GM19328 (cell line): ENCODE results near the gene GNG3.
"Not testable (repeated sequence)": the region's sequence is repeated elsewhere in the genome, so short reads cannot be mapped to it uniquely, and the experiment has no call there.

Experiments used
- ATAC-seq: cut with Tn5 transposase; IDR thresholded peaks from one replicate; pipeline ENCODE4 v1.9.1; 2021; ENCODE audit warnings: mild to moderate bottlenecking, moderate library complexity; ENCODE audit not compliant: unreplicated experiment

The GNG3 gene

DNA sequence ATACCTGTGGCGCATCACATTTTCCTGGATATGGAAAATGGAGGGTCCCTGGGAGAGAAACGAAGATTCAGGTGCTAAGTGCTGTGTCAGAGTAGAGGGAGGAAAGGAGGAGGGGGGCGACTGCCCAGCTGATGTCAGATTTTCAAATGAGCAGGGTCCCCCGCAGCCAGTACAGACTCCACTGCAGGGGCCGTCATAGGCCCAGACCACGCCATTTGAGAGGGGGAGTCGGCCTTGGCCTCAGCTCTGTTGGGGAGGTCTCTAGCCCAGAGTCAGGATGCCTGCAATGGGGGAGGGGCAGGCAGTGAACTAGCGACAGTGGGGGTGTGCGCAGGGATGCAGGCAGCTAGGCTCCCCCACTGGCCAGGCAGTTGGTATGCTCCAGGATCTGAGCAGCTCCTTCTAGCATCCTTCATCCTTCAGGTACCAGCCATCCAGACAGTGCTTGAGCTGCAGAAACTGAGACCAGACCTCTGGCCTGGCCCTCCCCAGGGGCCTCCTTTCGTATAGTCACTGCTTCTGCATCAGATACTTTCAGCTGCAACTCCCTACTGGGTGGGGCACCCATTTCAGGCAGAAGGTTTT lies at the start of gene GNG3, which contains the start of gene BSCL2:
GNG3 (plus strand) TSS at position 400 of the 585 bp plus-strand sequence. CDS start 620 bp downstream, outside the sequence.
BSCL2 (minus strand) TSS at position 148 of the 585 bp plus-strand sequence. CDS start 229 bp downstream, outside the sequence.
- no peak for ATAC-seq

DNA sequence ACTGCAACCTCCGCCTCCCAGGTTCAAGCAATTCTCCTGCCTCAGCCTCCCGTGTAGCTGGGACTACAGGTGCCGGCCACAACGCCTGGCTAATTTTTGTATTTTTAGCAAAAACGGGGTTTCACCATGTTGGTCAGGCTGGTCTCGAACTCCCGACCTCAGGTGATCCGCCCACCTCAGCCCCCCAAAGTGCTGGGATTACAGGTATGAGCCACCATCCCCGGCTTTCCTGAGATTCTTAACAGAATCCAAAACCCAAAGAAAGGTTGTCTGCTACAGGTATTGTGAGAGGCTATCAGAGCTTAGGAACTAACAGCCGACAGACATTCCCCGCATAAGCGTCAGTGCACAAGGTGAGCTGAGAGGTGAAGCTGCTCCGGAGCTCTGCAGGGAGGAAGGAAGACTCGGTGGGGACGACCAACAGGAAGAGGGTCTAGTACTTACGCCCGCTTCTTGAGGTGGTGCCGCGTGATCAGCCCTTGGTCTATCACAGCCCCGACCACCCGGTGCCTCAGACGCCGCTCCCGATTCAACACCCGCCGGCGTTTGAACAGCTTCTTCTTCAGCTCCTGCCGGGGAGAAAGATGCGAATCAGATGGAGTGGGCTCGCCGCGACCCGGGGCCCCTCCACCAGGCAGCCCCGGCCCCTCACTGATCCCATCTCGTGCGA lies 42.9 kb upstream of the GNG3 start:
- peak; percentile 33 for ATAC-seq

DNA sequence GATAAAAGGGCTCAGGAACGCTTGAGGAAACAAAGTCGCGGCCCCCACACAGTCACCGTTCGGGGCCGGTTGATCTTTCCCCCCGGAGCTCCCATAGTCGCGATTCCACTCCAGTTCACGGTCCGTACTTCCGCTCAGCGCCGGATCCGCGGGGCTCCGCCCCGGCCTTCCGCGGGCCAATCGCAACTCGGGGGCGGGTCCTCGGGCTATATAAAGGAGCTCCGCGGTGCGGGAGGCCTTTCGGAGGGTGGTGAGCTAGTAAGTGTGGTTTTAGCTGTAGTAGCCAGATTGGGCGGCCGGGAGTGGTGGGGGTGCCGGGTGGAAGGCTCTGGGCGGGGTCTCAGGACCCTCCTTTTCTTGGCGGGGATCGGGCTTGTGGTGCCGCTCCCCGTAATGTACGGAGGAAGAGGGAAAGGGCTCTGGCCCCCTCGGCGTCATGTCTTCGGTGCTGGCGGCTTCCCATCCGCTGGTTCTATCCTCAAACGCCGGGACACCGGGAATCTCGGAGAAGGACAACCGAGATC lies 42.3 kb upstream of the GNG3 start, which contains the start of the genes C11orf98 and CSKMT:
C11orf98 (minus strand) TSS at position 136 of the 524 bp plus-strand sequence; CDS start at position 95, 41 bp downstream.
CSKMT (plus strand) TSS at position 238 of the 524 bp plus-strand sequence. CDS start 568 bp downstream, outside the sequence.
- ATAC-seq, result peak; percentile 87

DNA sequence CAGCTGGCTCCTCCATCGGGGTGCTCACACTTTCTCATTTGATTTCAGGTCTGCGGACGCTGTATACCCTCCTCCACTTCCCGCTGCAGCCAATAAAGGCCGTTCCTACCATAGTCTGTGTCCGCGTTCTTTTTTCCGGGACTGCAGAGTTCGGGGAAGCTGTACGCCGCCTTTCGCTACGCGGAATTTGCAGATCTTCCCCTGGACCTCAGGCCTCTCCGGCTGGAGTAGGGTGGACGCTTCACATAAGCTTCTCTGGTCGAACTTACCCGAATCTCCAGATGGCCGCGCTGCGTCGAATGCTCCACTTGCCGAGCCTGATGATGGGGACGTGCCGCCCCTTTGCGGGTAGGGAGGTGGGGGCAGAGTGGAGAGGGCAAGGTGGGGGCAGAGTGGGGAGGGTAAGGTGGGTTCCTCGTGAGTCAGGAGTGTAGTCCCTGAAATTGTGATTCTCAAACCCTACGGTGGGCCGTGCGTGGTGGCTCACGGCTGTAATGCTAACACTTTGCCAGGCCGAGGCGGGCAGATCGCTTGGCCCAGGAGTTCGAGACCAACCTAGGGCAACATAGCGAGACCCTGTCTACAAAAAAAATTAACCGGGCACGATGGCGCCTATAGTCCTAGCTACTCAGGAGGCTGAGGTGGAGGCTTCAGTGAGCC lies 41.7 kb upstream of the GNG3 start:
- ATAC-seq, result no peak

DNA sequence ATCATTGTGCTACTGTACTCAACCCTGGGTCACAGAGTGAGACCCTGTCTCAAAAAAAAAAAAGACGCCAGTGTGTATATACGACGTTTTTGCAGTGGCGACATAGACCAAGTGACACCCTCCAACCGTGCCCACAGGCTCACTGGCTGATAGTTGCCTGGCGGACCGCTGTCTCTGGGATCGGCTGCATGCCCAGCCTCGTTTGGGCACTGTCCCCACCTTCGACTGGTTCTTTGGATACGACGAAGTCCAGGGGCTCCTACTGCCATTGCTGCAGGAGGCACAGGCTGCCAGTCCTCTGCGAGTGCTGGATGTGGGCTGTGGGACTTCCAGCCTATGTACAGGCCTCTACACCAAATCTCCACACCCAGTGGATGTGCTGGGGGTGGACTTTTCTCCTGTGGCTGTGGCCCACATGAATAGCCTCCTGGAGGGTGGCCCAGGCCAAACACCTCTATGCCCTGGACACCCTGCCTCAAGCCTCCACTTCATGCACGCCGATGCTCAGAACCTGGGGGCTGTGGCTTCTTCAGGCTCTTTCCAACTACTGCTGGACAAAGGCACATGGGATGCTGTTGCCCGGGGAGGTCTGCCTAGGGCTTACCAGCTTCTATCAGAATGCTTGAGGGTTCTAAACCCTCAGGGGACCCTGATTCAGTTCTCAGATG lies 41.1 kb upstream of the GNG3 start:
- no peak for ATAC-seq

DNA sequence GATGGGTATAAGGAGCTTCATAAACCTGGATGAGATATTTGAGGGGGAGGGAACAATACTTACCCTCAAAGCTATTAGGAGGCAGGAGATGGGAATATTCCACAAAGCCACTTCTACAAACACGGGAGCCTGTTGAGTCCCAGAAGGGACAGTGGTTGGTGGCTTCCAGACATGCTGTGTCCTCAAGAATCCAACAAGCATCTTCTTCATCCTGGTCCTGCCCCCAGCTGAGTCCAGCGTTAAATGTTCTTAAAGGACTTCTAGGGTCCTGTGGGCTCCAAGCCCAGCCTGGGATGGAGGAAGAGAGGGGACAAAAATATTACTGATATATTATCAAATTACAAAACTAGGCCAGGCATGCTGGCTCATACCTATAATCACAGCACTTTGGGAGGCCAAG lies 40.0 kb upstream of the GNG3 start:
- ATAC-seq, result no peak

DNA sequence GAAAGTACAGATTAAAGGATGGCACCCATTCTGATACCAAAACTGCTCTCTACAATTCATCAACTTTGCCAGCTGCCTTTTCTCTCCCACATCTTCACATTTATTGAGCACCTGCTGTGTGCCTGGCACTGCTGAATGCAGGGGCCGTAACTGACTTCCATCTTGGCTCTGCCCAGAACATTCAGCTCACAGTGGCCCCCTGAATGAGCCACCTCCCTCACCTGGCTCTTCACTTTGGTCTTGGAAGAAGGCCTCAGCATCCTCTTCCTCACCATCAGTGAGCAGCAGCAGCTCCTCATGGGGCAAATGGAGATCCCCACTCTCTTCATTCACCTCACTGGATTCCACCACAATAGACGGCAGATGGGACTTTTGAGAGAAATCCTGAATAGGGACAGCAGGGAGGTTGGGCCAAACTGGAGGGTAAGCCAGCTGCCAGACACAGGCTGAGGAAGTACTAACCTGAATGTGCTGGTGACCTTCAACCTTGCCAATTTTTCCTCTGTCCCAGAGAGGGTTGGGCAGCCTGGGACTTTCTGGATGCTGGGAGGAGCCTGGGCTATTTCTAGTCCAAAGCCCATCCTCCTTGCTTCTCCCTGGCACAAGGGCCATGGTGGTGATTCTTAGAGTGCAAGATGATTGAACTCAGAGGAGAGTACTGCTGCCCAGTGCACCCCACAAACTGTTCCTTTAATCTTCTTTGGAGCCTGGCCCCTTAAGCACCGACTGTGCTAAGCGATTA lies 37.9 kb upstream of the GNG3 start:
- no peak for ATAC-seq

DNA sequence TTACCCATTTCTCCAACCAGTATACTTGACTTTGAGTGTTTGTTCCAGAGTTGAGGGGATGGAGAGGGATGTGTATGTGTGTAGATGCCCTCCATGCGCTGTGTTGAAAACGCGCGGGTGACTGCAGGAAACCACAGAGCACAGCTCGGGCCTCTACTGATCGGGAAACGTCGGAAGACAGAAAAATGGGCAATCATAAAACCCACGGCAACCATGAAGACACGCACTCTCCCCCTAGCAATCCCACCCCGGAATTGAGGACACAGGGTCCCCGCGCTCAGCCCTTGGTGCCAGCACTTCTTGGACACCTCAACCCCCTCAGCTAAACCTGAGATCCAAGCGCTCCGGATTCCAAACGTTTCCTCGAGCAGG lies 36.3 kb upstream of the GNG3 start:
- peak; percentile 6 for ATAC-seq

DNA sequence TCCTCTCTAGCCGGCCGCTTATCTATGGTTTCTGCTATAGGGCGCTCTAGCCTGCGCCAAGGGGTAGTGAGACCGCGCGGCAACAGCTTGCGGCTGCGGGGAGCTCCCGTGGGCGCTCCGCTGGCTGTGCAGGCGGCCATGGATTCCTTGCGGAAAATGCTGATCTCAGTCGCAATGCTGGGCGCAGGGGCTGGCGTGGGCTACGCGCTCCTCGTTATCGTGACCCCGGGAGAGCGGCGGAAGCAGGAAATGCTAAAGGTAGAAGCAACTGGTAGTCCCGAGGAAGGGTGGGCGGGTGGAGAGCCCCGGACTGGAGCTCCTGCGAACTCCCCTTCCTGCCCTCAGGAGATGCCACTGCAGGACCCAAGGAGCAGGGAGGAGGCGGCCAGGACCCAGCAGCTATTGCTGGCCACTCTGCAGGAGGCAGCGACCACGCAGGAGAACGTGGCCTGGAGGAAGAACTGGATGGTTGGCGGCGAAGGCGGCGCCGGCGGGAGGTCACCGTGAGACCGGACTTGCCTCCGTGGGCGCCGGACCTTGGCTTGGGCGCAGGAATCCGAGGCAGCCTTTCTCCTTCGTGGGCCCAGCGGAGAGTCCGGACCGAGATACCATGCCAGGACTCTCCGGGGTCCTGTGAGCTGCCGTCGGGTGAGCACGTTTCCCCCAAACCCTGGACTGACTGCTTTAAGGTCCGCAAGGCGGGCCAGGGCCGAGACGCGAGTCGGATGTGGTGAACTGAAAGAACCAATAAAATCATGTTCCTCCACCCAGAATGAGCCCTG lies 35.7 kb upstream of the GNG3 start, which contains the start of the genes LBHD1 and UQCC3:
LBHD1 (minus strand) TSS at position 660 of the 782 bp plus-strand sequence. CDS start 2,236 bp downstream, outside the sequence.
UQCC3 (plus strand) TSS at position 66 of the 782 bp plus-strand sequence; CDS start at position 139, 73 bp downstream.
- ATAC-seq, result peak; percentile 68

DNA sequence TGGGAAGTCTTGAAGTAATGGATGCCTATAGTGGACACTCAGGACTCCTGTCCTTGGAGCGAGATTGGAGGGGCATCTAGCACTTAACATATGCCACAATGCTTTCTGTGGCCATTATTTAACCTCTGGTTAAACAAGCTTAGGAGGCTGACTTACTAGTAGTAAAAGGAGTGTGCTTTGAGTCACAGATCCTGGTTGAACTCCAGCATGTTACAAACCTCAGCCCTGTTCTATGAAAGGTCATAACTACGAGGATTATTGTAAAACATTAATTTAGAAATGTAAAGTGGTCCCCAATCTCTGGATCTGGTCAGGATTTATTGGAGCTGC lies 34.3 kb upstream of the GNG3 start:
- ATAC-seq, result no peak

DNA sequence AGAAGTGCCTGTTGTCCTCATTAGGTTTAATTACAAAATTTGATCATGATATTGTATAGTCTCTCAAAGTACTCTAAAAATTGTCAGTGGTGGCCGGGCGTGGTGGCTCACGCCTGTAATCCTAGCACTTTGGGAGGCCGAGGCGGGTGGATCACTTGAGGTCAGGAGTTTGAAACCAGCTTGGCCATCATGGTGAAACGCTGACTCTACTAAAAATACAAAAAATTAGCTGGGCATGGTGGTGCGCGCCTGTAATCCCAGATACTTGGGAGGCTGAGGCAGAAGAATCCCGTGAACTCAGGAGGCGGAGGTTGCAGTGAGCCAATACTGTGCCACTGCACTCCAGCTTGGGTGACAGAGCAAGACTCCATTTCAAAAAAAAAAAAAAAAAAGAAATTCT lies 32.1 kb upstream of the GNG3 start:
- not testable (repeated sequence) for ATAC-seq

DNA sequence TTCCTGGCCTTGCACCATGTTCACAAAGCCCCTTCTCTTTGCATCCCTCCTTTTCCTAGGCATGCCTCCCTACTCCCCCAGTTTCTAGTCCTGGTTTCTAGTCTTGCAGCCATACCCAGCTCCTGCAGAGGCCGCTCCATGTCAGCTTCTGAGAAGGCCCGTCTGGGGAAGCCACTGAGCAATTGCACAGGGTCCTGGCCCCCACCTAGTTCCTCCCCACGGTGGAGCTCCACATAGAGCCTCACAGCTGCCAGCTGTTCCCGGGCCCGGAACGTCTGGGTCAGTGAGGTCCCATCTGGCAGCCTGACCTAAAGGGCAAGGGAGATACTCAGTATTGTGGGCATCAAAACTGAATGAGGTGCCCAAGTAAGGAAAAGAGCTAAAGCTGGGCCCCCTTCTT lies 30.8 kb upstream of the GNG3 start:
- no peak for ATAC-seq

DNA sequence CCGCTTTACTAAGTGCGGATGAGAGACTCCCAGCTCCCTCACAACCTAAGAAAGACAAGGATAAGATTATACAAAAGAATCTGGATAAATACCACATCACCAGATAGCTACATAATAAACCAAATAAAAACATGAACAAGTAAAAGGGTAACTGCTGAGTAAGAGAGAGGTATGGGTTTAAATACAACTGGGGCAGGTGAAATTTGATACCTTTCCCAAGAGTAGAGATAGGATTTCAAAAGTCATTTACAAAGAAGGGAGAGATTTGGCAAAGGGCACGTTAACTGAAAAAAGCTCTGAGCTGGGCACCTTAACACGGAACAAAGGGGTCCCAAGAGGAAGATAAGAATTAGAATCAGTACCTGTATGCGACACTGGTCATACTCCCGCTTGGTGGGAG lies 30.3 kb upstream of the GNG3 start:
- no peak for ATAC-seq

DNA sequence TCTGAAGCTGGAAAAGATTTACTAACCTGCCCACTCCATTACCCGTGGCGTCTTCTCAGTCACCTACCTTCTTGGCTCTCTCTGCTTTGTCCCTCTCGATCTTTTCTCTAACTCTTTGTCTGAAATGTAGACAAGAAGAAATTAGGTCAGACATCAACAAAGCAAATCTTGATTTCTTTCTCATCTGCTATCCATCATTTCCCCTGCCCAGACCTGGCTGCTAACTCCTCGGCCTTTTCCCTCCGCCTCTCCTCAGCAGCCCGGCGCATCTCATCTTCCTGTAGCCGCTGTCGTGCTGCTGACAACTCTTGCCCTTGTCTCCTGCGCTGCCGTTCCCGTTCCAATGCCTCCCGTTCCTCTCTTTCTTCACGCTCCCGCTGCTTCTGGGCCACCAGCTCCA lies 29.8 kb upstream of the GNG3 start:
- no peak for ATAC-seq

DNA sequence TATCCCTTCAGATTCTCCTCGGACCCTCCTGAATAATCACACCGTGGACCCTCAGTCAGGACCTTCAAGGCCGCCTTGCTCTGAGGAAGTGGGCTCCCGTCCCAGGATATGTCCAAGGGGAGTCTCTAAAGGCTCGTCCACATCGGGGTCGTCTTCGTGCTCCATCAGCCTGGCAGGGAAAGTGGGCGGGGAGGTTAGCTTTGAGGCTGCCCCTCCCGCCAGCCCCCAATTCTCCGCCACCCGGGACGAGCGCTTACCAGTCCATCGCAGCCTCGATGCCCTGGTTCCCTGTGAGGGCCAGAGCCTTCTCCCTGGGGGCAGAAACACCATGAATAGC lies 29.1 kb upstream of the GNG3 start:
- no peak for ATAC-seq

DNA sequence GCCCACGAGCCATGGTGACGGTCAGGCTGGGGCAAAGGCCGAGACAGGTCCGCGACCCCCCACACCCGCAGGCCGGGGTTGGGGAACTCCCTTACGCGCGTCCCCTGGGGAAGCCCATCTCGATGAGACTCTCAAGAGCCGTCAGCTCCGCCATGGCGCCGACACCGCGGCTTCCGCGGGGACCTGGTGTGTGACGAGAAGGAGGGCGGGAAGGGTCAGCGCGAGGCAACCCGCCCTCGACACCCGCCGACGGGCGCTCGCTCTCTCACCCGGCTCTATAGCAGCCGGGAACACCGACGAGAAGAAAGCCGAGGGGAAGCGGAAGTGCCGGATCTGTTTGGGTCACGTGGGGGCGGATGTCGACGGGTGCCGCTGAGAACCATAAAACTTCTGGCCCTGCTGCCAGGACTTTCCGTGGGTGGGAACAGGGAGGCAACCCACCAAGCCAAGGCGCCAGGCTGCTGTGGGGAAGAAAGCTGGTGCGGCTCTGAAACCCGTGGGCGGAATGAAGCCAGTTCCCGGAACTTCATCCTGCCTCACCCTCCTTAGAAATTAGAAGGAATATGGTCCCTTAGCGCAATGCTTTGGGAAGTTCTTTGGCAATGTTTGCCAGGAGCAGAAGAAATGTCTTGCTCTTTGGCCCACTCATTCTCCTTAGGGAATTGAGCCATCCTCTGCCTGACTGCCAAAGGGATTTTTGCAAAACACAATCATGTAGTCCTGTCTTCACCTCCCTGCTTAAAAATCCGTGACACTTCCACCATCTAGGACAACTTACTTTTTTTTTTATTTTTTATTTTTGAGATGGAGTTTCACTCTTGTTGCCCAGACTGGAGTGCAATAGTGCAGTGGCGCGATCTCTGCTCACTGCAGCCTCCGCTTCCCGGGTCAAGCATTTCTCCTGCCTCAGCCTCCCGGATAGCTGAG lies 28.4 kb upstream of the GNG3 start, which contains the start of gene UBXN1:
UBXN1 (minus strand) TSS at position 304 of the 927 bp plus-strand sequence; CDS start at position 154, 150 bp downstream.
- ATAC-seq, result peak; percentile 66

DNA sequence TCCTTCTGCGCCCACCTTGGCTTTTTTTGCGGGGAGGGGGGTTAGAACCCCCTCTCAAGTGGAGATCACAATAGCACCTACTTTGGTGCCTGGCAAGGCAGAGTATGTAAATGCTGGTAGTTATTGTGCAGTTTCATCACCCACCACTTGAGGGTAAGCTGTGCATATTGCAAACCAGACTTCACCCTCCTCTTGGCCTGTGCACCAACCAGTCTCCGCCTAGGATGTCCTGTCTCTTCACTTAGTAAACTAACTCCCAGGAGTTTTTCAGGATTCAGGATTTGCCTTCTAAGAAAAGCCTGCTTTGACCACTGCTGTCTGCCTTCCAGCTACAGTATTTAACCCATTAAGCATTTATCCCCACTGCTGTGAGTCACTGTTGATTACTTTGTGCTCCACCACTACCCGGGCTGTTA lies 26.6 kb upstream of the GNG3 start:
- ATAC-seq, result no peak

DNA sequence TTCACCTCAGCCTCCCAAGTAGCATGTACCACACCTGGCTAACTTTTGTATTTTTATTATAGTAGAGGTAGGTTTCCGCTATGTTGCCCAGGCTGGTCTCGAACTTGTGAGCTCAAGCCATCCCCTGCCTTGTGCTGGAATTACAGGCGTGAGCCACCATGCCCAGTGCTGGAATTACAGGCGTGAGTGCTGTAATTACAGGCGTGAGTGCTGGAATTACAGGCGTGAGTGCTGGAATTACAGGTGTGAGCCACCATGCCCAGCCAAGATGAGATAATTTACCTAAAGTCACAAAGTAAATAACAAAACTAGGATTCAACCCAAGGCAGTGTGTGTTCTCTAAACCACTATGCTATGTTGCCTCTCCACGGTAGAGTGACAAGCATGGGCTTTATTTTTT lies 25.0 kb upstream of the GNG3 start:
- no peak for ATAC-seq
